ENCODE measurements around the gene DCDC2C.

DCDC2C gene

GRCh38 chr2:3742743-3743508 lies 39.6 kb downstream of the DCDC2C start:
- no peak overlapping the region for H3K4me3 ChIP-seq (replicated peaks in 1 of 2; ENCODE audit: low read depth in 2 of 2, low read length in 2 of 2)
- no peak for TF ChIP-seq CTCF (IDR thresholded peaks at IDR 0.05; ENCODE audit: low read depth, low read length)
- no peak for DNase-seq (ENCODE audit: low read depth in 2 of 2)

- DNase-seq (ENCODE audit: low read depth in 2 of 2) = no peak
- H3K4me3 ChIP-seq (replicated peaks in 1 of 2; ENCODE audit: low read depth in 2 of 2, low read length in 2 of 2) = no peak overlapping the region
- TF ChIP-seq CTCF (IDR thresholded peaks at IDR 0.05; ENCODE audit: low read depth, low read length) = no peak
These were observed 40.7 kb downstream of the DCDC2C start for GRCh38 chr2:3743951-3744555.

GRCh38 chr2:3745920-3746319 lies 42.5 kb downstream of the DCDC2C start:
- no peak overlapping the region for H3K4me3 ChIP-seq (replicated peaks in 1 of 2; ENCODE audit: low read depth in 2 of 2, low read length in 2 of 2)
- DNase-seq (ENCODE audit: low read depth in 2 of 2) = no peak
- TF ChIP-seq CTCF (IDR thresholded peaks at IDR 0.05; ENCODE audit: low read depth, low read length) = no peak

- DNase-seq (ENCODE audit: low read depth in 2 of 2) = no peak
- no peak overlapping the region for H3K4me3 ChIP-seq (replicated peaks in 1 of 2; ENCODE audit: low read depth in 2 of 2, low read length in 2 of 2)
- TF ChIP-seq CTCF (IDR thresholded peaks at IDR 0.05; ENCODE audit: low read depth, low read length) = no peak
These were observed 43.8 kb downstream of the DCDC2C start for GRCh38 chr2:3747032-3747654.

GRCh38 chr2:3747826-3748225 lies 44.5 kb downstream of the DCDC2C start:
- no peak for DNase-seq (ENCODE audit: low read depth in 2 of 2)
- TF ChIP-seq CTCF (IDR thresholded peaks at IDR 0.05; ENCODE audit: low read depth, low read length) = no peak
- H3K4me3 ChIP-seq (replicated peaks in 1 of 2; ENCODE audit: low read depth in 2 of 2, low read length in 2 of 2) = no peak overlapping the region

GRCh38 chr2:3749201-3749600 lies 45.8 kb downstream of the DCDC2C start:
- DNase-seq (ENCODE audit: low read depth in 2 of 2) = no peak
- no peak overlapping the region for H3K4me3 ChIP-seq (replicated peaks in 1 of 2; ENCODE audit: low read depth in 2 of 2, low read length in 2 of 2)
- TF ChIP-seq CTCF (IDR thresholded peaks at IDR 0.05; ENCODE audit: low read depth, low read length) = no peak

Measured in cardiac fibroblast (primary cell).